OCI-LY3 (cell line): ENCODE results near the gene C16orf82.

Experiments
- H2AFZ ChIP-seq: fragments of 200-600, 300-600 bp; shearing (Covaris generic); 2 replicates; pipeline ENCODE4 v1.6.0; 2014; ENCODE audit warnings: antibody characterized with exemption, low read depth, low read length
- H3K27ac ChIP-seq: fragments of 200-600, 300-600 bp; sonication (generic); 2 replicates; pipeline ENCODE4 v1.5.1; 2014; ENCODE audit warnings: mild to moderate bottlenecking, low read length, moderate library complexity, mixed read lengths
- H3K27me3 ChIP-seq: fragments of 200-600, 300-600 bp; sonication (generic); 2 replicates; pipeline ENCODE4 v1.6.1; 2014; ENCODE audit warnings: low read depth, low read length, mixed read lengths
- H3K36me3 ChIP-seq: fragments of 200-600, 300-600 bp; sonication (generic); replicated peaks from 2 replicates; pipeline ENCODE3; 2014; ENCODE audit warnings: low read depth, low read length, mixed read lengths
- H3K4me1 ChIP-seq: fragments of 300-600, 200-600 bp; sonication (generic); 2 replicates; pipeline ENCODE4 v1.6.1; 2014; ENCODE audit warnings: low read length, mixed read lengths
- H3K4me2 ChIP-seq: fragments of 200-600, 300-600 bp; sonication (generic); 2 replicates; pipeline ENCODE4 v1.6.1; 2014; ENCODE audit warnings: low read length, mixed read lengths
- H3K4me3 ChIP-seq: fragments of 300-600, 200-600 bp; sonication (generic); 2 replicates; pipeline ENCODE4 v1.5.1; 2014; ENCODE audit warnings: antibody characterized with exemption, mild to moderate bottlenecking, low read length, moderate library complexity
- H3K79me2 ChIP-seq: fragments of 300-600, 200-600 bp; shearing (Covaris generic); 2 replicates; pipeline ENCODE4 v1.6.1; 2014; ENCODE audit warnings: mild to moderate bottlenecking, low read length, mixed read lengths
- H3K9ac ChIP-seq: fragments of 300-600, 200-600 bp; shearing (Covaris generic); 2 replicates; pipeline ENCODE4 v1.6.0; 2014; ENCODE audit warnings: mild to moderate bottlenecking, low read length, moderate library complexity
- H3K9me3 ChIP-seq: fragments of 200-600, 300-600 bp; shearing (Covaris generic); 2 replicates; pipeline ENCODE4 v1.6.1; 2014; ENCODE audit warnings: low read length, mixed read lengths; ENCODE audit not compliant: insufficient read depth
- H4K20me1 ChIP-seq: fragments of 200-600, 300-600 bp; sonication (generic); 2 replicates; pipeline ENCODE4 v1.6.1; 2016; ENCODE audit warnings: low read length, mixed read lengths; ENCODE audit not compliant: insufficient read depth
- EZH2phosphoT487 ChIP-seq: fragments of 200-600 bp; shearing (Covaris generic); IDR thresholded peaks from 2 replicates; pipeline ENCODE4 v1.6.1; 2018; ENCODE audit warnings: antibody characterized with exemption, mixed run types, low read depth
- TF ChIP-seq, protein P1 (sequence below): fragments of 200-600, 300-600 bp; sonication (generic); IDR thresholded peaks from 2 replicates; pipeline ENCODE4 v1.5.1; 2014; ENCODE audit warnings: antibody characterized with exemption, low read length, low read depth

Gene C16orf82

DNA sequence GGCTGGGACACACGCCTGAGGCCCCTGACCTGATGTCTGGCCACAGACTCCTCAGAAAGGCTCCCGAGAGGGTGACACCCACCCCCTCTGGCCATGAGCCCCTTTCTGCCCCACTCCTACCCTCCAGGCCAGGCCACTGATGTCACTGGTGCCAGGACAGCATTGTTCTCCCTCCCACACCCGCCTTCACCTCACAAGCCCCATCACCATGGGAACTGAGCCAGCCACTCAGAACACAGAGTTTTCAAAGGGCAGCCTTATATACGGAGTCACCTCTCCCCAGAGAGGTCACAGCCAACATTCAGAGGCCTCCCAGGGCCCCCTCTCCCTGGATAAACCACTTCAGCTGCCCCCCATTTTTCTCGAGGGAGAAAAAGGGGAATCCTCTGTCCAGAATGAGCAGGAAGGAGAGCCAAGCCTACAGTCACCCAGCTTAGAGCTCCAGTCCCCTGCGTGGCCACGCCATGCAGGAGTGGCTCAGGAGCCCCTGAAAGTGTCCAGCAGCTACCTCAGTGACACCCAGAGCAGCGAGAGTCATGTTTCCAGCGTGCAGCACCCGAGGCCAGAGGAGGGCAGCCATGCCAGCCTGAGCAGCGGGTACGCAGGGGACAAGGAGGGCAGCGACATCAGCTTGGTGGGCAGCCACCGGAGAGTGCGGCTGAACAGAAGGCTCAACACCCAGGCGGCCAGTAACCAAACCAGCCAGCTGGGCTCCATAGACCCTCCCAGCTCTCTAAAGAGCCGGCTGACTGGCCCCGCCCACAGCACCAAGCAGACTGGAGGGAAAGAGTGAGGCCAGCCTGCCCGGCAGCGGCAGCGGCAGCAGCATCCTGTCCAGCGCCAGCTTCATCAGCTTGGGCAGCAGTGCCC, at the start of gene C16orf82:
TSS of gene C16orf82 (plus strand) at position 260 of the 870 bp plus-strand sequence.
- no peaks in the 10 kb centered on the region for H3K9me3 ChIP-seq
- H4K20me1 ChIP-seq = no peaks in the 10 kb centered on the region
- no peaks in the 10 kb centered on the region for H3K36me3 ChIP-seq
- no peak within 1 kb of the TSS for H2AFZ ChIP-seq
- H3K4me3 ChIP-seq = no peak within 1 kb of the TSS
- no peaks in the 10 kb centered on the region for H3K79me2 ChIP-seq
- peaks cover 6% of the 10 kb centered on the region; the same call in 1 of the 2 replicates for H3K27me3 ChIP-seq
- no peak within 1 kb of the TSS for H3K9ac ChIP-seq
- no peak within 1 kb of the TSS for H3K27ac ChIP-seq
- no peak within 1 kb of the TSS for H3K4me2 ChIP-seq
- H3K4me1 ChIP-seq = no peaks in the 10 kb centered on the region
- no peak for TF ChIP-seq EZH2phosphoT487
- TF ChIP-seq, protein P1, sequence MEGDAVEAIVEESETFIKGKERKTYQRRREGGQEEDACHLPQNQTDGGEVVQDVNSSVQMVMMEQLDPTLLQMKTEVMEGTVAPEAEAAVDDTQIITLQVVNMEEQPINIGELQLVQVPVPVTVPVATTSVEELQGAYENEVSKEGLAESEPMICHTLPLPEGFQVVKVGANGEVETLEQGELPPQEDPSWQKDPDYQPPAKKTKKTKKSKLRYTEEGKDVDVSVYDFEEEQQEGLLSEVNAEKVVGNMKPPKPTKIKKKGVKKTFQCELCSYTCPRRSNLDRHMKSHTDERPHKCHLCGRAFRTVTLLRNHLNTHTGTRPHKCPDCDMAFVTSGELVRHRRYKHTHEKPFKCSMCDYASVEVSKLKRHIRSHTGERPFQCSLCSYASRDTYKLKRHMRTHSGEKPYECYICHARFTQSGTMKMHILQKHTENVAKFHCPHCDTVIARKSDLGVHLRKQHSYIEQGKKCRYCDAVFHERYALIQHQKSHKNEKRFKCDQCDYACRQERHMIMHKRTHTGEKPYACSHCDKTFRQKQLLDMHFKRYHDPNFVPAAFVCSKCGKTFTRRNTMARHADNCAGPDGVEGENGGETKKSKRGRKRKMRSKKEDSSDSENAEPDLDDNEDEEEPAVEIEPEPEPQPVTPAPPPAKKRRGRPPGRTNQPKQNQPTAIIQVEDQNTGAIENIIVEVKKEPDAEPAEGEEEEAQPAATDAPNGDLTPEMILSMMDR = no peak

DNA sequence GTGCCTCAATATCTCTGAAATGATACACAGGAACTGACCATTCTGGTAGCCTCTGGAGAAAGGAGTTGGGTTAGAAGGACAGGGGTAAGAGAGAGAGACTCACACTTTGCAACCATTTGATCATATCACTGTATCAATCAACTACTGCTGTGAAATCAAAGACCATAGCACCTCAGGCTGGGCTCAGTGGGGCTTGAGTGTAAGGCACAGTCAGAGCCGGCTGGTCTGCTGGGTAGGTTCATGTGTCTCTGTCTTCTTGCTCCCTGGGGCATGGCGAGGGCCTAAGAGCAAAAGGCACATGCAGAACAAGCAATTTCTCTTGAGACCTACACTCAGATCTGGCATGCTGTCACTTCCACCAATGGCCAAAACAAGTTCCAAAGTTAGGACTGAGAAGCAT, 46.7 kb upstream of the C16orf82 start:
- H3K27me3 ChIP-seq = no peaks in the 10 kb centered on the region; the same call in 1 of the 2 replicates
- no peaks in the 10 kb centered on the region for H4K20me1 ChIP-seq
- no peaks in the 10 kb centered on the region for H3K9me3 ChIP-seq
- no peak overlapping the region for H3K4me3 ChIP-seq
- H3K27ac ChIP-seq = no peak overlapping the region
- TF ChIP-seq, protein P1 = no peak
- no peak for TF ChIP-seq EZH2phosphoT487
- H3K9ac ChIP-seq = no peak overlapping the region
- peaks cover 6% of the 10 kb centered on the region for H3K4me1 ChIP-seq
- H3K79me2 ChIP-seq = no peaks in the 10 kb centered on the region
- H3K4me2 ChIP-seq = no peak overlapping the region
- no peaks in the 10 kb centered on the region for H3K36me3 ChIP-seq
- H2AFZ ChIP-seq = no peak overlapping the region

DNA sequence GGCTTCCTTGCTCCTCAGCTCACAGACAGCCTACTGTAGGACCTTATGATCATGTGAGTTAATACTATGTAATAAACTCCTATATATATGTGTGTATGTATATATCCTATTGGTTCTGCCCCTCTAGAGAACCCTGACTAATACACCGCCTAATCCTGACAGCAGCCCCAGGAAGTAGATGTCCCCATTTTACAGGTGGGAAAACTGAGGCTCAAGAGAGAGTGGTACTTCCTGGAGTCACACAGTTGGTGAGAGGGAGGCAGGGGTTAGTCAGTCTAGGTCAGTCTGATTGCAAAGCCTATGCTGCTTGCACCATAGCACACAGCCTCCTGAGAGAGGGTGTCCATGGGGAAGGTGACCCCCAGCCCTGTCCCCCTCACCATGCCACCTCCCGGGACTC, 42.7 kb upstream of the C16orf82 start:
- Histone ChIP-seq H3K4me3 (no peak overlapping the region), H3K4me2 (no peak overlapping the region), H3K79me2 (no peaks in the 10 kb centered on the region), H3K36me3 (no peaks in the 10 kb centered on the region), H2AFZ (no peak overlapping the region), H3K27me3 (no peaks in the 10 kb centered on the region; the same call in 1 of the 2 replicates), H4K20me1 (no peaks in the 10 kb centered on the region), H3K27ac (no peak overlapping the region), H3K9ac (no peak overlapping the region), H3K4me1 (no peaks in the 10 kb centered on the region), H3K9me3 (no peaks in the 10 kb centered on the region)
- no peak for TF ChIP-seq EZH2phosphoT487
- TF ChIP-seq, protein P1 = no peak

DNA sequence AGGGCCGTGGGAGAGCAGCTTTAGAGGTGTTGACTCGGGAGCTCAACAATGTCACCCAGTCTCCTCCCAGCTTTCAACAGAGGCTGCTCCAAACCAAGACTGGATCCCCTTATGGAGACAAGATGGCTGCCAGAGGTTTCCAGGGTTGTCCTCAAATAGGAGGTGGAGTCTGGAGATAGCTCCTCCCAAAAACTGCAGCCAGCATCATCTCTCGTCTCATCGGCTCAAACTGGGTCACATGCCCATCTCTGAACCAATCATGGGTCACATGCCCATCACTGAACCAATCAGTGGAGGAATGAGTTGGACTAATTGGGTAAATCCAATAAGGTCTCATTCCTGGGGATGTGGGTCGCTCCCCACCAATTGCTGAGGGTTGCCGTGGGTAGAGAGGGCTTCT, 41.1 kb upstream of the C16orf82 start:
- no peak overlapping the region for H2AFZ ChIP-seq
- H3K27me3 ChIP-seq = no peaks in the 10 kb centered on the region; the same call in 1 of the 2 replicates
- no peak overlapping the region for H3K4me3 ChIP-seq
- no peak overlapping the region for H3K27ac ChIP-seq
- no peak overlapping the region for H3K4me2 ChIP-seq
- H4K20me1 ChIP-seq = no peaks in the 10 kb centered on the region
- no peaks in the 10 kb centered on the region for H3K9me3 ChIP-seq
- H3K4me1 ChIP-seq = no peaks in the 10 kb centered on the region
- no peak overlapping the region for H3K9ac ChIP-seq
- no peak for TF ChIP-seq EZH2phosphoT487
- TF ChIP-seq, protein P1 = no peak
- H3K79me2 ChIP-seq = no peaks in the 10 kb centered on the region
- H3K36me3 ChIP-seq = no peaks in the 10 kb centered on the region
